ENCODE results near the gene CSF2RB.

CSF2RB gene

GRCh38 chr22:36922711-36923110 lies 9.3 kb downstream of the CSF2RB start:
- DNase-seq: no peak

DNA sequence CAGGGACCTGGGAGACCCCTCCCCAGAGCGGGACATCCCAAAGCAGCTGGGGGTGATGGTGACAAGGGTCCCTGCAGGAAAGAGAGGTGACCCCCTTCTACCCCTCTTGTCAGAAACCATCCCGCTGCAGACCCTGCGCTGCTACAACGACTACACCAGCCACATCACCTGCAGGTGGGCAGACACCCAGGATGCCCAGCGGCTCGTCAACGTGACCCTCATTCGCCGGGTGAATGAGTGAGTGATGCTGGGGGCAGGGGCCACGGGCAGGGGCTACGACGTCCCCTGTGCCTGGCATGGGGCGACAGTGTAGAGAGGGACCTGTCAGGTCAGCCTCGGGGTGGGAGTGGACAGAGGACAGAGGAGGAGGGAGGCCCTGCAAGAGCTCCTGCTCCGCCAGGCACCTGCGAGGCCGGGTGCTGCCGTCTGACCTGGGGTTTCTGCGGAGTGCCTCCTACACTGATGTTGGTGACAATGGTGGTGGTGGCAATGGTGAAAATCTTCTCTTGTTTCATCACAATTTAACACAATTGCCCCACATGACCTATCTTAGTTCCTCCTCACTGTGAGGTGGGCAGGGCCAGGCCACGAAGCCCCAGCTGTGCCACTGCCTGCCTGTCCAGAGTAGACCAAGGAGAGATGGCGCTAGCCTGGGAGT lies 9.8 kb downstream of the CSF2RB start:
- no peak for DNase-seq

GRCh38 chr22:36924151-36924698 lies 10.8 kb downstream of the CSF2RB start:
- no peak for DNase-seq

DNA sequence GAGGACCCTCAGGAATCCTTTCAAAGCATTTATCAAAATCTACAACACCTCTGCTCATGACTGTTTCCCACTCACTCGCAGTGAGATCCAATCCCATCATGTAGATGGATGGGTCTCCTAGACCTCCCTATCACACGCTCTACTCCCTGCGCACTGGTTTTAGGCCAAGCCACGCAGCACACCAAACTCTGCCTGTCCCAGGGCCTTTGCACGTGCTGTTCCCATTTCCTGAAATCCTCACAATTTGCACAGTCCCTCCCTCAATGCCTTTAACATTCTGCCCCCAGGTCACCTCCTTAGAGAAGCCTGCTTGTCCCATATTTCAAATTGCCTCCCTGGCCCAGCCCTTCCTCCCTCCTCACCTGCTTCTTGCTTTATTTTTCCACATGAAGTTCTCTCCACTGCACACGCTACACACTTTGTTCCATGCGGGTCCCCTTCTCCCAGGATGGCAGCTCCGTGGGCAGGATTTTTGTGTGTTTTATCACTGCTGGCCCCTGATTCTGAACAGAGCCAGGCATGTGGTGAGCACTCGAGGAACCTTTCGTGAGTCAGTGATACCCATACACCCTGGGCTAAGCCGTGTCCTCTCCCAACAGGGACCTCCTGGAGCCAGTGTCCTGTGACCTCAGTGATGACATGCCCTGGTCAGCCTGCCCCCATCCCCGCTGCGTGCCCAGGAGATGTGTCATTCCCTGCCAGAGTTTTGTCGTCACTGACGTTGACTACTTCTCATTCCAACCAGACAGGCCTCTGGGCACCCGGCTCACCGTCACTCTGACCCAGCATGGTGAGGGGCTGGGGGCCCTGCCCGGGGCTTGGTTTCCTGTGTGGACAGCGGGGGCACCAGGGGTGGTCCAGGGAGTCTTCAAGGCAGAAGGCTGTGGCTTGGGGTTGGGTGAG lies 12.2 kb downstream of the CSF2RB start:
- no peak for DNase-seq

DNA sequence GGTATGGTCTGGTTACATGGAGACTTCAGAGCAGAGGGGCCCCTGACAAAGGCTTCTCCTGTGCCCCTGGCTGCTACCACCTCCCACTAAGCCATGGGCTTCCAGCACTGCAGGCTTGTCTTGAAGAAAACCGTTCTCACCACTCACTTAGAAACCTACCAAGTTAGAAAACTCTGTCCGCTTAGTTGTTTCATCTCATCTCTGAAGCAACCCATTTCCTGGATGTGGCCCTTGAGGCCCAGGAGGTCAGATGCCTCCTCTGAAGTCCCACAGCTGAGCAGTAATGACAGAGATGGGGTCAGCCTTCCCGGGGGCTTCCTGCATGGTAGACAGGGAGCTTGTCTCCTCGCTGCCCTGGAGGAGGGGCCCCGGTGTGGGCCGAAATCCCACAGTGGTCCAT lies 12.9 kb downstream of the CSF2RB start:
- no peak for DNase-seq

DNA sequence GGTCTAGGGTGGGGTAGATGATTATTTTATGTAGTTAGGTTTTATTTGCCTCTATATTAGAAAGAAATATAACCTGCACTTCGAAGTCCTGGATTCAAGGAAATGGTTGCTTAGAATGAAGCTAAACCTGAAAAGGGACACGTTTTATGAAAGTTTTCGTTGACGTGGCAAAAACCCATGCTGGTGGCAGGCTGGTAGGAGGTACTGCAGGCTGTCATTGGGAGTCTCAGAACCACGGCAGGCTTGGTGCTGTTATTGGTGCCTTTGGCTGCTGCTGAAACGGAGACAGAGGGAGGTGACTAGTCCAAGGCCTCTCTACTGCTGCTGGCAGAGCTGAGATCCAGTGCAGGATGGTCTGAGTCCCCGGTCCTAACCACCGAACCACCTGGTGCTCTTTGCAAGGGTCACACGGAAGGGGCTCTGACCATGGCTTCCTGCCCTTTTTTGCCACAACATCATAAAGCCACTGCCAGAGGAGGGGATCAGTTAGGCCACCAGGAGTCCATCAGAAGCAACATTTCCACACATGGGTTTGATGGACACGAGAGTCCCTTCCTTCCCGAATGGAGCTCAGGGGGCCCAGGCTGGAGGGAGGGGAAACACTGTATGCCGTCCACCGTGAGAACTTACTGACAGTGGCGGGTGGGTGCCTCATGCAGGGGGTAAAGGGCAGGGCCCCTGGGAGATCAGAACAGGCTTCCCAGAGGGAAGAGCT lies 13.4 kb downstream of the CSF2RB start:
- no peak for DNase-seq

GRCh38 chr22:36927671-36928070 lies 14.2 kb downstream of the CSF2RB start:
- DNase-seq: no peak

DNA sequence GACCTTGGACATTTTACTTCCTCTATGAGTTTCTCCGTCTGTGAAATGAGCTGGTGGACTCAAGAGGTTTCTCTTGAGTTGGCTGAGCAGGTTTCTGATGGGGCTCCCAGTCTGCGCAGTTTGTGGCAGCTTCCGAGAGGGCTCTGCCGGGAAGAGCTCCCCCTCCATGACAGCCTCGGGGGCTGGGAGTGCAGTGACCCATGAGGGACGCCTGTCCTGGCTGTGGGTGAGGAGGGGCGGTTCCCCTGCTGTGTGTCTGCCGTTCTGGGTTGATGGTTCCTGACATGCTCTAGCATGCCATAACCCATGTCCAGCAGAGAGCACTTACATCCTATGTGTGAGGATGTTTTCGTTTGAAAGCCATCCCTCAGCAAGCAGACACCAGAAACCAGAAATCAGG lies 14.8 kb downstream of the CSF2RB start:
- DNase-seq: no peak

GRCh38 chr22:36928786-36929535 lies 15.5 kb downstream of the CSF2RB start:
- DNase-seq: no peak

- DNase-seq: no peak
These were observed 16.2 kb downstream of the CSF2RB start for GRCh38 chr22:36929621-36930020.

GRCh38 chr22:36930041-36930935 lies 16.9 kb downstream of the CSF2RB start:
- no peak for DNase-seq

DNA sequence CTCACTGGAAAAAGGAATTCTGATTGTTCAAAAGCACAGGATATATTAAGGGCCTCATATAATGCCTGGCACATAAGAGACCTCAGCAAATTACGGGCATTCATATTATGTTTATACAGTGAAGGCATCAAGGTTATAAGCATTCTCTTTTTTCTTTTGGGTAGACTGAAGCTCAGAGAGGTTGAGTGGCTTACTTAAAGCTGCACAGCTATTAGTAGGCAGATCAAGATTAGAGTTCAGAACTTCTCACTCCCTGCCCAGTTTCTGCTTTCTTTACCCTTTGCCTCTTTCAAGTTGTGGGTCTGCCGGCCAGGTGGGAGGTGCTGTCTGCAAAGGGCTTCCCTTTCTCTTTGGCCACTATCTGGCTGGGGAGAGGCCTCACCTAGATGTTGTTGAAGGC lies 18.0 kb downstream of the CSF2RB start:
- no peak for DNase-seq

- DNase-seq: no peak
These were observed 20.4 kb downstream of the CSF2RB start for GRCh38 chr22:36933629-36934417.

DNA sequence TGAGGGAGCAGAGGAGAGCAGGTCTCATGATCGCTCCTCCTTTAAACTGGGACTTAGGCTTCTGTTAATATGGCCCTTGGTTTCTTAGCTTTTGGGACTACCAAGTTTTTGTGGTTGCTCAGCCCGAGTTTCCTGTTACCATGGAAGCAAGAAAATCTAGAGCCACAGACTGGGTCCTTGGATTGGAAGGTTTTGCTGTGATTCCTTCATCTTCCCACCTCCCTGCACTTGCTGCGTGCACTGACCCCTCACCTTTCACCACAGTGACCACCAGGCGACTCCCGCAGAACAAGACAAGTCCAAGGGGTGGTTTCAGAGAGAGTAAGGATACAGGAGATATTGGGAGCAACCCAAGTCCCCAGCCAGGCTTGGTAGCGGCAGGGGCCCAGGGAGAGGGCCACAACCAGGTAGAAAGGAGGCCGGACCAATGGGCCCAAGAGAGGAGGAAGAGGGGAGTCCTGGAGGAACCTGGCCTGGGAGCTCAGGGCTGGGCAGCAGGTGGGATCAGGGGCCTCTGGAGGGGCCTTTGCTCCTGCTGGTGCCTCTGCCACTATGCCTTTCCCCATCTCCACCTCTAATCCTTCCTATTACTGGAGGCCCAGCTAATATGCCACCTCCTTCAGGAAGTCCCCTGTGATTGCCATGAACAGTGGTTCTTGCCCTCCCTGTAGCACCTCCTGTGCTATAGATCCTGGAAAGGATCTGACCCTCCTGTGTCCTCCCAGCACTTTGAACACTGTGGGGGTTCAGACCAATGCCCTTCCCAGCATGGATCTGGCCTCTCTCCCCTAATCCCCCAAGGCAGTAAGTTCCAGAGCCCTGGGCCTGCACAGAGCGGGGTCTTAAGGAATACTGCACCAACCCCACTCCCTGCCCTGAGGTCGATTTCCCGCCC lies 21.2 kb downstream of the CSF2RB start:
- DNase-seq: no peak

- DNase-seq: no peak
These were observed 21.8 kb downstream of the CSF2RB start for GRCh38 chr22:36935313-36935610.

DNA sequence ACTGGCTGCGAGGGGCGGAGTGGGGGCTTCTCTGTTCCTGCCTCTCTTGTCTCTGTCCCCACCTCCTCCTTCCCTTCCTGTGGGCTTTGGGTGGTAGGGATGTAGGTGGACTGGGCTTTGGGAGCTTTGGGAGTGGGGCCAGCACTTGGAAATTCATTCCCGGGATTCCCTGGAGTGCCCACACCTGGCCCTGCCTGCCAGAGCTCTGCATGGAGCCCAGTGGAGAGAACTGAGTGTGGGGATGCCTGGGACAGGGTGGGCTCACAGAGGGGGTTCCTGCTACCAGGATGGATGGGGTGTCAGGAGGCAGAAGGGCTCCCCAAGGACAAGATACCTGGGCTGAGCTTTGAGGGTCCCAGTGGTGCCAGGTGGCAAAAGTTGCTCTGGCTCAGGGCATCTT lies 22.3 kb downstream of the CSF2RB start:
- no peak for DNase-seq

DNA sequence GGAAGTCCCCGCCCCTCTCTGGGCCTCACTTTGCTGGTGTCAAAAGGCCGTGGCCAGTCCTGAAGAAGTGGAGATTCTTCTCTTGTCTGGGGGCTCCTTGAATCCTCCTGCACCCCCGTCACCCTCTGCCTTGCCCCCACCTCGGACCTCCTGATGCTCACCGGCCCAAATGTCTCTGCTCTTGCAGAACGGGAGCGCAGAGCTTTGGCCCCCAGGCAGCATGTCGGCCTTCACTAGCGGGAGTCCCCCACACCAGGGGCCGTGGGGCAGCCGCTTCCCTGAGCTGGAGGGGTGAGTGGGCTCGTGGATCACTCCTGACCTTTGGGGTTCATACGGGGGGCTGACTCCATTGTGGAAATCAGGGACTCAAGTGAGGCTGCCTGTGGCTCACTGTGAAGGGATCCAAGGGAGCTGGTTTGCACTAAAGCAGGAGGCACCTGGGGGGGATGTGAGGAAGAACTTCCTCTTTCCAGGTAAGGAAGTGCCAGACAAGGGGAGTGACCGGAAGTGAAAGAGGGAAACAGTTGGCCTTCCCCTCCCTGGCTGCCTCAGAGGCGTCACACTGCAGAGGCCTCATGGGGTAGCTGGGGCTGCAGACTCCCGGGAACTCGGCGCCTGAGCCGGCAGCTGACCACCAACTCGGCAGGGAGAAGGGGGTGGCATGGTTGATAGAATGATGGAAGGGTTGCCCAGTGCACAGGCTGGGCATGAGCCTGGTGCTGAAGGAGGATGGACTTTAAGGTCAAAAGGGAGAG lies 23.1 kb downstream of the CSF2RB start:
- DNase-seq: no peak

- DNase-seq: no peak
These were observed 24.0 kb downstream of the CSF2RB start for GRCh38 chr22:36937319-36938027.

All from cerebellar nuclear complex (tissue), 1 donor.